ENCODE data around the gene PDZK1IP1.

DNA sequence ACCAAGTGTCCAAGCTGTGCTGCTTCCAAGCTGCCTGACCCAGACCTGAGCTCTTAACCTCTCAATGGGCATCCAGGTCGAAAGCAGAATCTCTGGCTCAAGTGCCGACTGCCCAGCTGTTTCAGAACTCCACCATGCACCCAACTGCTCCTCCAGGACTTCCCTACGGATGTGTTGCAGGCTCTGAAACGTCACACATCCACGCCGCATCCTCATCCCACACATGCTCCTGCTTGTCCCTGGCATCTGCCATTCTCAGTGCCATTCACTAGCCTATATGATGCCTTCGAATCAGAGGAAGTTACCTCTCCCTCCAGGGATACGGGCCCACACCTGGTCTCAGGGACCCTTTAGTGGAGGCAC, 11.2 kb downstream of the PDZK1IP1 start:
- TF ChIP-seq, protein P1, sequence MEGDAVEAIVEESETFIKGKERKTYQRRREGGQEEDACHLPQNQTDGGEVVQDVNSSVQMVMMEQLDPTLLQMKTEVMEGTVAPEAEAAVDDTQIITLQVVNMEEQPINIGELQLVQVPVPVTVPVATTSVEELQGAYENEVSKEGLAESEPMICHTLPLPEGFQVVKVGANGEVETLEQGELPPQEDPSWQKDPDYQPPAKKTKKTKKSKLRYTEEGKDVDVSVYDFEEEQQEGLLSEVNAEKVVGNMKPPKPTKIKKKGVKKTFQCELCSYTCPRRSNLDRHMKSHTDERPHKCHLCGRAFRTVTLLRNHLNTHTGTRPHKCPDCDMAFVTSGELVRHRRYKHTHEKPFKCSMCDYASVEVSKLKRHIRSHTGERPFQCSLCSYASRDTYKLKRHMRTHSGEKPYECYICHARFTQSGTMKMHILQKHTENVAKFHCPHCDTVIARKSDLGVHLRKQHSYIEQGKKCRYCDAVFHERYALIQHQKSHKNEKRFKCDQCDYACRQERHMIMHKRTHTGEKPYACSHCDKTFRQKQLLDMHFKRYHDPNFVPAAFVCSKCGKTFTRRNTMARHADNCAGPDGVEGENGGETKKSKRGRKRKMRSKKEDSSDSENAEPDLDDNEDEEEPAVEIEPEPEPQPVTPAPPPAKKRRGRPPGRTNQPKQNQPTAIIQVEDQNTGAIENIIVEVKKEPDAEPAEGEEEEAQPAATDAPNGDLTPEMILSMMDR (conservative IDR thresholded peaks at IDR 0.05): no peak
- TF ChIP-seq ZFX (IDR thresholded peaks at IDR 0.05): no peak

Measured in C4-2B (cell line).